ENCODE measurements around the gene KCTD16. TPM values are rescaled to one million over a fixed set of nuclear protein-coding genes. Genes with fewer than 3 reads are reported as not detected.

KCTD16 gene
- total RNA-seq, 1 donor from 2014 or later = 5.6 TPM

- no peaks in the 10 kb centered on the region for H3K4me1 ChIP-seq (ENCODE audit: insufficient read depth, low read length)
- TF ChIP-seq EZH2 (IDR thresholded peaks at IDR 0.05; ENCODE audit: insufficient read depth, low read length) = no peak
- no peak for TF ChIP-seq CTCF (IDR thresholded peaks at IDR 0.05; ENCODE audit: insufficient read depth, low read depth, low read length)
- Mint-ChIP-seq H3K27ac (ENCODE audit: unreplicated experiment) (no peak overlapping the region), H3K4me1 (ENCODE audit: low read depth, unreplicated experiment) (no peaks in the 10 kb centered on the region), H3K27me3 (ENCODE audit: low read depth, unreplicated experiment) (no peaks in the 10 kb centered on the region), H3K9me3 (ENCODE audit: unreplicated experiment) (no peaks in the 10 kb centered on the region), H3K36me3 (ENCODE audit: low read depth, unreplicated experiment) (no peaks in the 10 kb centered on the region), H3K4me3 (ENCODE audit: unreplicated experiment) (no peak overlapping the region)
- no peak overlapping the region for H3K4me2 ChIP-seq (ENCODE audit: low read length)
- H3K9ac ChIP-seq (ENCODE audit: low read length) = no peak overlapping the region
- H4K20me1 ChIP-seq (ENCODE audit: insufficient read depth, low read length) = no peaks in the 10 kb centered on the region
- H3K36me3 ChIP-seq (ENCODE audit: insufficient read depth, low read length) = no peaks in the 10 kb centered on the region
- H3K27ac ChIP-seq (ENCODE audit: low read depth, low read length) = no peak overlapping the region
- DNase-seq (ENCODE audit: low read depth) = no peak
- no peak overlapping the region for H2AFZ ChIP-seq (ENCODE audit: low read depth, low read length)
- no peaks in the 10 kb centered on the region for H3K9me3 ChIP-seq (ENCODE audit: insufficient read depth, low read depth, low read length)
- no peaks in the 10 kb centered on the region for H3K27me3 ChIP-seq (ENCODE audit: insufficient read depth, low read length)
- no peaks in the 10 kb centered on the region for H3K79me2 ChIP-seq (ENCODE audit: insufficient read depth, low read length)
- no peak overlapping the region for H3K4me3 ChIP-seq (ENCODE audit: insufficient read depth, low read depth, low read length)
- FAIRE-seq = no peak
Observed at GRCh38 chr5:144227363-144227999, 56.8 kb downstream of the KCTD16 start.

- H3K36me3 Mint-ChIP-seq (ENCODE audit: low read depth, unreplicated experiment) = no peaks in the 10 kb centered on the region
- TF ChIP-seq EZH2 (IDR thresholded peaks at IDR 0.05; ENCODE audit: insufficient read depth, low read length) = no peak
- TF ChIP-seq CTCF (IDR thresholded peaks at IDR 0.05; ENCODE audit: insufficient read depth, low read depth, low read length) = no peak
- H3K4me2 ChIP-seq (ENCODE audit: low read length) = no peak overlapping the region
- no peak overlapping the region for H3K27ac Mint-ChIP-seq (ENCODE audit: unreplicated experiment)
- no peaks in the 10 kb centered on the region for H3K36me3 ChIP-seq (ENCODE audit: insufficient read depth, low read length)
- no peak overlapping the region for H3K9ac ChIP-seq (ENCODE audit: low read length)
- no peaks in the 10 kb centered on the region for H3K27me3 Mint-ChIP-seq (ENCODE audit: low read depth, unreplicated experiment)
- no peaks in the 10 kb centered on the region for H3K9me3 ChIP-seq (ENCODE audit: insufficient read depth, low read depth, low read length)
- no peaks in the 10 kb centered on the region for H4K20me1 ChIP-seq (ENCODE audit: insufficient read depth, low read length)
- no peaks in the 10 kb centered on the region for H3K4me1 Mint-ChIP-seq (ENCODE audit: low read depth, unreplicated experiment)
- no peak overlapping the region for H3K27ac ChIP-seq (ENCODE audit: low read depth, low read length)
- no peak overlapping the region for H3K4me3 ChIP-seq (ENCODE audit: insufficient read depth, low read depth, low read length)
- H2AFZ ChIP-seq (ENCODE audit: low read depth, low read length) = no peak overlapping the region
- FAIRE-seq (no peak), DNase-seq (ENCODE audit: low read depth) (no peak)
- no peaks in the 10 kb centered on the region for H3K27me3 ChIP-seq (ENCODE audit: insufficient read depth, low read length)
- H3K79me2 ChIP-seq (ENCODE audit: insufficient read depth, low read length) = no peaks in the 10 kb centered on the region
- H3K4me1 ChIP-seq (ENCODE audit: insufficient read depth, low read length) = no peaks in the 10 kb centered on the region
- H3K9me3 Mint-ChIP-seq (ENCODE audit: unreplicated experiment) = no peaks in the 10 kb centered on the region
- no peak overlapping the region for H3K4me3 Mint-ChIP-seq (ENCODE audit: unreplicated experiment)
Observed at GRCh38 chr5:144230806-144231205, 60.1 kb downstream of the KCTD16 start.

GRCh38 chr5:144232285-144232684 is 61.6 kb downstream of the KCTD16 start:
- no peaks in the 10 kb centered on the region for H3K4me1 ChIP-seq (ENCODE audit: insufficient read depth, low read length)
- no peaks in the 10 kb centered on the region for H4K20me1 ChIP-seq (ENCODE audit: insufficient read depth, low read length)
- DNase-seq (ENCODE audit: low read depth) = no peak
- Mint-ChIP-seq H3K4me1 (ENCODE audit: low read depth, unreplicated experiment) (no peaks in the 10 kb centered on the region), H3K27me3 (ENCODE audit: low read depth, unreplicated experiment) (no peaks in the 10 kb centered on the region), H3K4me3 (ENCODE audit: unreplicated experiment) (no peak overlapping the region), H3K27ac (ENCODE audit: unreplicated experiment) (no peak overlapping the region), H3K9me3 (ENCODE audit: unreplicated experiment) (no peaks in the 10 kb centered on the region), H3K36me3 (ENCODE audit: low read depth, unreplicated experiment) (no peaks in the 10 kb centered on the region)
- H3K36me3 ChIP-seq (ENCODE audit: insufficient read depth, low read length) = no peaks in the 10 kb centered on the region
- H3K4me3 ChIP-seq (ENCODE audit: insufficient read depth, low read depth, low read length) = no peak overlapping the region
- H3K9me3 ChIP-seq (ENCODE audit: insufficient read depth, low read depth, low read length) = no peaks in the 10 kb centered on the region
- no peaks in the 10 kb centered on the region for H3K79me2 ChIP-seq (ENCODE audit: insufficient read depth, low read length)
- H3K27ac ChIP-seq (ENCODE audit: low read depth, low read length) = no peak overlapping the region
- H3K27me3 ChIP-seq (ENCODE audit: insufficient read depth, low read length) = no peaks in the 10 kb centered on the region
- FAIRE-seq = no peak
- no peak overlapping the region for H3K9ac ChIP-seq (ENCODE audit: low read length)
- no peak overlapping the region for H2AFZ ChIP-seq (ENCODE audit: low read depth, low read length)
- H3K4me2 ChIP-seq (ENCODE audit: low read length) = no peak overlapping the region
- TF ChIP-seq CTCF (IDR thresholded peaks at IDR 0.05; ENCODE audit: insufficient read depth, low read depth, low read length) = no peak
- TF ChIP-seq EZH2 (IDR thresholded peaks at IDR 0.05; ENCODE audit: insufficient read depth, low read length) = no peak
